GM12878 (cell line): ENCODE data around the gene UNK. TPM values are rescaled to one million over a fixed set of nuclear protein-coding genes. Genes with fewer than 3 reads are reported as not detected.

Source experiments
- BCL11A ChIP-seq: IDR thresholded peaks from 2 replicates; pipeline ENCODE4 v1.6.1; 2011; ENCODE audit warnings: low read depth, low read length
- CREM ChIP-seq: IDR thresholded peaks from 2 replicates; pipeline ENCODE4 v1.6.1; 2014; ENCODE audit warnings: antibody characterized with exemption, low read depth
- CTCF ChIP-seq, 3 experiments: IDR thresholded peaks in 2 of 3; conservative IDR thresholded peaks in 1 of 3; 2 replicates each; pipeline ENCODE4 v1.5.1; 2011; ENCODE audit warnings: low read depth in 3 of 3, low read length in 3 of 3, mild to moderate bottlenecking in 3 of 3, control low read depth in 2 of 3, moderate library complexity in 2 of 3, inconsistent platforms in 1 of 3, mixed read lengths in 1 of 3; ENCODE audit not compliant: control insufficient read depth in 2 of 3, insufficient read depth in 1 of 3; ENCODE audit errors: extremely low read depth in 1 of 3
- ETV6 ChIP-seq, 2 experiments: fragments of 450-650 bp in 1 of 2; IDR thresholded peaks in 1 of 2; conservative IDR thresholded peaks in 1 of 2; 2 replicates each; pipeline ENCODE4 v1.6.1; 2014; ENCODE audit warnings: antibody characterized with exemption in 1 of 2, borderline replicate concordance in 1 of 2, low read depth in 1 of 2, mild to moderate bottlenecking in 1 of 2, moderate library complexity in 1 of 2
- FOXK2 ChIP-seq: fragments of 450-650 bp; IDR thresholded peaks from 2 replicates; pipeline ENCODE4 v1.6.1; 2017; ENCODE audit warnings: mild to moderate bottlenecking, moderate library complexity
- KAT2A ChIP-seq: conservative IDR thresholded peaks from 2 replicates; pipeline ENCODE4 v1.6.1; 2011; ENCODE audit warnings: low read depth, low read length; ENCODE audit not compliant: control insufficient read depth
- KLF5 ChIP-seq: fragments of 450-650 bp; IDR thresholded peaks from 2 replicates; pipeline ENCODE4 v1.6.1; 2014; ENCODE audit warnings: mild to moderate bottlenecking; ENCODE audit not compliant: partially characterized antibody
- MLLT1 ChIP-seq: fragments of 450-650 bp; IDR thresholded peaks from 2 replicates; pipeline ENCODE4 v1.6.1; 2016; ENCODE audit warnings: mild to moderate bottlenecking
- MTA2 ChIP-seq: fragments of 450-650 bp; IDR thresholded peaks from 2 replicates; pipeline ENCODE4 v1.6.1; 2016; ENCODE audit warnings: low read depth, mild to moderate bottlenecking, moderate library complexity
- MYB ChIP-seq: fragments of 150-350 bp; IDR thresholded peaks from 2 replicates; pipeline ENCODE4 v1.6.1; 2014; ENCODE audit warnings: mild to moderate bottlenecking, low read depth, low read length, borderline replicate concordance
- POU2F2 ChIP-seq: IDR thresholded peaks from 3 replicates; pipeline ENCODE4 v1.6.1; 2011; ENCODE audit warnings: low read depth, mild to moderate bottlenecking, low read length, borderline replicate concordance
- PRDM15 ChIP-seq: fragments of 450-650 bp; formaldehyde crosslinking; IDR thresholded peaks from 2 replicates; pipeline ENCODE4 v1.4.0; 2020; ENCODE audit warnings: mild to moderate bottlenecking, moderate library complexity
- RAD21 ChIP-seq: IDR thresholded peaks from 2 replicates; pipeline ENCODE4 v1.6.1; 2011; ENCODE audit warnings: mild to moderate bottlenecking, low read depth, low read length, moderate library complexity; ENCODE audit not compliant: insufficient read depth
- STAT3 ChIP-seq: IDR thresholded peaks from 2 replicates; pipeline ENCODE4 v1.6.1; 2011; ENCODE audit warnings: low read depth, low read length, improper control_type of control experiment
- TCF12 ChIP-seq: IDR thresholded peaks from 2 replicates; pipeline ENCODE4 v1.6.1; 2011; ENCODE audit warnings: low read depth, mild to moderate bottlenecking, low read length
- polyA plus RNA-seq, 11 experiments: library from polyadenylated mRNA; depleted of rRNA in 4 of 11; unstranded in 6 of 11; stranded (reverse) in 5 of 11; fragments of >200 nt; fragmentation: Nextera tagmentation in 4 of 11; fragmentation: Illumina TruSeq in 1 of 11; extraction: Ambion mirVana in 4 of 11; extraction: Trizol in 1 of 11; gene quantifications; 1 replicate in 1 of 11; 2 replicates in 10 of 11; pipeline versions ENCODE4 v1.2.1 to v1.2.3, GENCODE V29; 2011 to 2016; ENCODE audit warnings: inconsistent platforms in 2 of 11, missing spikeins in 2 of 11, low read depth in 1 of 11
- total RNA-seq, 4 experiments: library from RNA; depleted of rRNA in 3 of 4; stranded (reverse); fragments of >200 nt in 3 of 4; fragmentation: Illumina TruSeq in 1 of 4; extraction: Trizol in 1 of 4; gene quantifications; 2 replicates each; pipeline versions ENCODE4 v1.2.1 to v1.2.3, GENCODE V29; 2013 to 2021

Gene UNK
- total and polyA plus RNA-seq, 10 of the 15 experiments (the other 5 are each of a cell fraction or from before 2014, with no cell fraction given), result 8.9 to 34.5 (median 27.3) TPM

GRCh38 chr17:75799402-75799801, 14.8 kb downstream of the UNK start (continued):
- no peak for TF ChIP-seq MLLT1
- no peak for TF ChIP-seq STAT3
- TF ChIP-seq FOXK2, result no peak
- no peak for TF ChIP-seq POU2F2
- no peak for TF ChIP-seq KAT2A
- no peak for TF ChIP-seq ETV6 (conservative IDR thresholded peaks at IDR 0.05 in 1 of 2, IDR thresholded peaks at IDR 0.05 in 1 of 2; ENCODE audit: borderline replicate concordance in 1 of 2, low read depth in 1 of 2)
- no peak for TF ChIP-seq KLF5
- TF ChIP-seq RAD21, result 0 out of 2 replicates have a peak, but pooled peaks have one; percentile 9
- TF ChIP-seq CREM, result no peak
- TF ChIP-seq BCL11A, result no peak
- no peak for TF ChIP-seq MYB
- TF ChIP-seq PRDM15 (CRISPR knock-in tag), result no peak
- no peak for TF ChIP-seq MTA2
- TF ChIP-seq CTCF (IDR thresholded peaks at IDR 0.05 in 2 of 3, conservative IDR thresholded peaks at IDR 0.05 in 1 of 3; ENCODE audit: control insufficient read depth in 2 of 3, extremely low read depth in 1 of 3, insufficient read depth in 1 of 3, low read depth in 3 of 3, low read length in 3 of 3), result 0 out of 6 replicates have a peak, but pooled peaks of 1 of the 3 experiments have one; percentile 14
- TF ChIP-seq TCF12, result 0 out of 2 replicates have a peak, but pooled peaks have one; percentile 30
